HL-60 (cell line): ENCODE results near the gene ARL6IP6.

Experiments
- GABPA ChIP-seq: IDR thresholded peaks from 2 replicates; pipeline ENCODE4 v1.6.1; 2012; ENCODE audit warnings: low read depth
- POLR2AphosphoS5 ChIP-seq: IDR thresholded peaks from 2 replicates; pipeline ENCODE4 v1.6.1; 2012; ENCODE audit warnings: low read depth
- SPI1 ChIP-seq: IDR thresholded peaks from 2 replicates; pipeline ENCODE4 v1.6.1; 2012; ENCODE audit warnings: low read depth, mild to moderate bottlenecking, borderline replicate concordance
- TF ChIP-seq, protein P1 (sequence below): IDR thresholded peaks from one replicate; pipeline ENCODE4 v1.5.1; 2011; ENCODE audit warnings: low read length, control low read depth, inconsistent platforms; ENCODE audit not compliant: insufficient read depth
- TF ChIP-seq, protein P2 (sequence below): IDR thresholded peaks from 2 replicates; pipeline ENCODE4 v1.6.1; 2012; ENCODE audit warnings: low read depth; ENCODE audit not compliant: insufficient replicate concordance

DNA sequence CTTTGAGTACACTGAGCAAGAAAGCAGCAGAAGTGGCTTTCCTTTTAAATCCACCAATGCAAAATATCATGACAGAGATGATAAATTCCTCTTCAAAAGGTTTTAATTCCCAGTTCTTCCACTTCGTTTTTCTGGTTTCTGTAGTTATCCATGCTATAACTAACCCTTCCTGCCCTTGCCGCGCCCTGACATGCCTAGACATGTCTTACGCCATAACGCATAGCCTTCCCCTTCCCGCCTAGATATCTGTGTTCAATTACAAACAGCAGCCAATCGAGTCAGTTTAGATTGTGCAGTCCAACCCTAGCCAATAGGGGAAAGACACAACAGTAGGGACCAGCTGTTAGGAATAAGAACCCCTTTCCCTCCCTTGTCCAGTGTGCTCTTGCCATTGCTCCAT, 17.2 kb upstream of the ARL6IP6 start:
- TF ChIP-seq, protein P1, sequence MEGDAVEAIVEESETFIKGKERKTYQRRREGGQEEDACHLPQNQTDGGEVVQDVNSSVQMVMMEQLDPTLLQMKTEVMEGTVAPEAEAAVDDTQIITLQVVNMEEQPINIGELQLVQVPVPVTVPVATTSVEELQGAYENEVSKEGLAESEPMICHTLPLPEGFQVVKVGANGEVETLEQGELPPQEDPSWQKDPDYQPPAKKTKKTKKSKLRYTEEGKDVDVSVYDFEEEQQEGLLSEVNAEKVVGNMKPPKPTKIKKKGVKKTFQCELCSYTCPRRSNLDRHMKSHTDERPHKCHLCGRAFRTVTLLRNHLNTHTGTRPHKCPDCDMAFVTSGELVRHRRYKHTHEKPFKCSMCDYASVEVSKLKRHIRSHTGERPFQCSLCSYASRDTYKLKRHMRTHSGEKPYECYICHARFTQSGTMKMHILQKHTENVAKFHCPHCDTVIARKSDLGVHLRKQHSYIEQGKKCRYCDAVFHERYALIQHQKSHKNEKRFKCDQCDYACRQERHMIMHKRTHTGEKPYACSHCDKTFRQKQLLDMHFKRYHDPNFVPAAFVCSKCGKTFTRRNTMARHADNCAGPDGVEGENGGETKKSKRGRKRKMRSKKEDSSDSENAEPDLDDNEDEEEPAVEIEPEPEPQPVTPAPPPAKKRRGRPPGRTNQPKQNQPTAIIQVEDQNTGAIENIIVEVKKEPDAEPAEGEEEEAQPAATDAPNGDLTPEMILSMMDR: no peak
- TF ChIP-seq GABPA (no peak), POLR2AphosphoS5 (no peak), SPI1 (no peak)
- TF ChIP-seq, protein P2, sequence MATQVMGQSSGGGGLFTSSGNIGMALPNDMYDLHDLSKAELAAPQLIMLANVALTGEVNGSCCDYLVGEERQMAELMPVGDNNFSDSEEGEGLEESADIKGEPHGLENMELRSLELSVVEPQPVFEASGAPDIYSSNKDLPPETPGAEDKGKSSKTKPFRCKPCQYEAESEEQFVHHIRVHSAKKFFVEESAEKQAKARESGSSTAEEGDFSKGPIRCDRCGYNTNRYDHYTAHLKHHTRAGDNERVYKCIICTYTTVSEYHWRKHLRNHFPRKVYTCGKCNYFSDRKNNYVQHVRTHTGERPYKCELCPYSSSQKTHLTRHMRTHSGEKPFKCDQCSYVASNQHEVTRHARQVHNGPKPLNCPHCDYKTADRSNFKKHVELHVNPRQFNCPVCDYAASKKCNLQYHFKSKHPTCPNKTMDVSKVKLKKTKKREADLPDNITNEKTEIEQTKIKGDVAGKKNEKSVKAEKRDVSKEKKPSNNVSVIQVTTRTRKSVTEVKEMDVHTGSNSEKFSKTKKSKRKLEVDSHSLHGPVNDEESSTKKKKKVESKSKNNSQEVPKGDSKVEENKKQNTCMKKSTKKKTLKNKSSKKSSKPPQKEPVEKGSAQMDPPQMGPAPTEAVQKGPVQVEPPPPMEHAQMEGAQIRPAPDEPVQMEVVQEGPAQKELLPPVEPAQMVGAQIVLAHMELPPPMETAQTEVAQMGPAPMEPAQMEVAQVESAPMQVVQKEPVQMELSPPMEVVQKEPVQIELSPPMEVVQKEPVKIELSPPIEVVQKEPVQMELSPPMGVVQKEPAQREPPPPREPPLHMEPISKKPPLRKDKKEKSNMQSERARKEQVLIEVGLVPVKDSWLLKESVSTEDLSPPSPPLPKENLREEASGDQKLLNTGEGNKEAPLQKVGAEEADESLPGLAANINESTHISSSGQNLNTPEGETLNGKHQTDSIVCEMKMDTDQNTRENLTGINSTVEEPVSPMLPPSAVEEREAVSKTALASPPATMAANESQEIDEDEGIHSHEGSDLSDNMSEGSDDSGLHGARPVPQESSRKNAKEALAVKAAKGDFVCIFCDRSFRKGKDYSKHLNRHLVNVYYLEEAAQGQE: no peak
